DMS53 (cell line): ENCODE measurements around the gene CFAP92.
"Not testable (repeated sequence)": the region's sequence is repeated elsewhere in the genome, so short reads cannot be mapped to it uniquely, and the experiment has no call there.

Experiments used
- DNase-seq: peaks from one replicate; lab custom pipeline; 2025; lab: John Stamatoyannopoulos, UW

Gene CFAP92

GRCh38 chr3:128936341-128936740, 57.5 kb downstream of the CFAP92 start:
- no peak for DNase-seq

GRCh38 chr3:128935922-128936321, 58.0 kb downstream of the CFAP92 start:
- no peak for DNase-seq

- no peak for DNase-seq
Measured at GRCh38 chr3:128933922-128934253, 60.0 kb downstream of the CFAP92 start.

- no peak for DNase-seq
Measured at GRCh38 chr3:128933213-128933921, 60.5 kb downstream of the CFAP92 start.

GRCh38 chr3:128932516-128933212, 61.2 kb downstream of the CFAP92 start:
- no peak for DNase-seq

GRCh38 chr3:128931046-128931445, 62.8 kb downstream of the CFAP92 start:
- DNase-seq = no peak

- no peak for DNase-seq
Measured at GRCh38 chr3:128929364-128929763, 64.5 kb downstream of the CFAP92 start.

GRCh38 chr3:128923986-128924385, 69.9 kb downstream of the CFAP92 start:
- not testable (repeated sequence) for DNase-seq

GRCh38 chr3:128923576-128923975, 70.3 kb downstream of the CFAP92 start:
- no peak for DNase-seq

- no peak for DNase-seq
Measured at GRCh38 chr3:128922804-128923459, 70.9 kb downstream of the CFAP92 start.

GRCh38 chr3:128919988-128920387, 73.9 kb downstream of the CFAP92 start:
- no peak for DNase-seq

GRCh38 chr3:128917291-128917690, 76.6 kb downstream of the CFAP92 start:
- no peak for DNase-seq

- DNase-seq = no peak
Measured at GRCh38 chr3:128914966-128915645, 78.8 kb downstream of the CFAP92 start.

- no peak for DNase-seq
Measured at GRCh38 chr3:128911911-128912310, 82.0 kb downstream of the CFAP92 start.

- no peak for DNase-seq
Measured at GRCh38 chr3:128910006-128910405, 83.9 kb downstream of the CFAP92 start.

- no peak for DNase-seq
Measured at GRCh38 chr3:128908951-128909350, 84.9 kb downstream of the CFAP92 start.

GRCh38 chr3:128907706-128908445, 86.0 kb downstream of the CFAP92 start:
- DNase-seq = no peak

GRCh38 chr3:128906804-128907525, 86.9 kb downstream of the CFAP92 start:
- no peak for DNase-seq

GRCh38 chr3:128906031-128906803, 87.7 kb downstream of the CFAP92 start:
- no peak for DNase-seq

- no peak for DNase-seq
Measured at GRCh38 chr3:128903501-128903900, 90.4 kb downstream of the CFAP92 start.
